ENCODE data around the gene IVNS1ABP. TPM values are rescaled to one million over a fixed set of nuclear protein-coding genes. Genes with fewer than 3 reads are reported as not detected.
"Not testable (repeated sequence)": the region's sequence is repeated elsewhere in the genome, so short reads cannot be mapped to it uniquely, and the experiment has no call there.

The IVNS1ABP gene
- total RNA-seq, 1 experiment from 2014 or later, result 57.9 TPM

GRCh38 chr1:185252404-185252803 lies 64.6 kb downstream of the IVNS1ABP start:
- BruUV-seq (replicated peaks); RAD21 ChIA-PET (ENCODE audit: low non-redundant PET in 1 of 2, low total read pairs in 2 of 2, uncharacterized antibody in 2 of 2, unreplicated experiment in 2 of 2): not testable (repeated sequence)

GRCh38 chr1:185251928-185252327 lies 65.1 kb downstream of the IVNS1ABP start:
- H3K27me3 ChIP-seq (ENCODE audit: insufficient read depth, low read length); H2AFZ ChIP-seq (ENCODE audit: low read depth, low read length, poor library complexity, severe bottlenecking); H3K4me2 ChIP-seq (ENCODE audit: low read length); H3K9me3 ChIP-seq (ENCODE audit: control insufficient read depth in 1 of 2, insufficient read depth in 1 of 2, low read depth in 1 of 2, low read length in 2 of 2); POLR2A ChIA-PET; H3K9ac ChIP-seq (ENCODE audit: low read length); H3K36me3 ChIP-seq (ENCODE audit: control insufficient read depth in 1 of 2, insufficient read depth in 2 of 2, low read length in 2 of 2); RAD21 ChIA-PET (ENCODE audit: low non-redundant PET in 1 of 2, low total read pairs in 2 of 2, uncharacterized antibody in 2 of 2, unreplicated experiment in 2 of 2); BruUV-seq (replicated peaks); H4K20me1 ChIP-seq (ENCODE audit: insufficient read depth); DNase-seq (ENCODE audit: low read depth, low spot score); H3K79me2 ChIP-seq (ENCODE audit: insufficient read depth, low read length); H3K9me2 ChIP-seq (ENCODE audit: insufficient read depth); H3K27ac ChIP-seq (ENCODE audit: low read depth, low read length); H3K4me3 ChIP-seq (replicated peaks in 1 of 2; ENCODE audit: low read depth in 1 of 2, low read length in 2 of 2); H3K4me1 ChIP-seq (ENCODE audit: control insufficient read depth in 1 of 2, insufficient read depth in 2 of 2, low read length in 2 of 2); CTCF ChIA-PET; intact Hi-C loops (cut with micrococcal nuclease); ATAC-seq: not testable (repeated sequence)

More at GRCh38 chr1:185252404-185252803, 64.6 kb downstream of the IVNS1ABP start:
- H3K79me2 ChIP-seq (ENCODE audit: insufficient read depth, low read length); H3K9ac ChIP-seq (ENCODE audit: low read length); H3K4me3 ChIP-seq (replicated peaks in 1 of 2; ENCODE audit: low read depth in 1 of 2, low read length in 2 of 2); H3K9me2 ChIP-seq (ENCODE audit: insufficient read depth); H2AFZ ChIP-seq (ENCODE audit: low read depth, low read length, poor library complexity, severe bottlenecking); POLR2A ChIA-PET; H3K4me2 ChIP-seq (ENCODE audit: low read length); H3K9me3 ChIP-seq (ENCODE audit: control insufficient read depth in 1 of 2, insufficient read depth in 1 of 2, low read depth in 1 of 2, low read length in 2 of 2); H3K27me3 ChIP-seq (ENCODE audit: insufficient read depth, low read length); H3K4me1 ChIP-seq (ENCODE audit: control insufficient read depth in 1 of 2, insufficient read depth in 2 of 2, low read length in 2 of 2); H4K20me1 ChIP-seq (ENCODE audit: insufficient read depth); H3K27ac ChIP-seq (ENCODE audit: low read depth, low read length); CTCF ChIA-PET; DNase-seq (ENCODE audit: low read depth, low spot score); H3K36me3 ChIP-seq (ENCODE audit: control insufficient read depth in 1 of 2, insufficient read depth in 2 of 2, low read length in 2 of 2); intact Hi-C loops (cut with micrococcal nuclease); ATAC-seq: not testable (repeated sequence)

GRCh38 chr1:185250063-185250462 lies 67.0 kb downstream of the IVNS1ABP start:
- Histone ChIP-seq H3K4me2 (ENCODE audit: low read length) (no peak overlapping the region), H3K9me3 (ENCODE audit: control insufficient read depth in 1 of 2, insufficient read depth in 1 of 2, low read depth in 1 of 2, low read length in 2 of 2) (no peaks in the 10 kb centered on the region), H3K27me3 (ENCODE audit: insufficient read depth, low read length) (no peaks in the 10 kb centered on the region), H4K20me1 (ENCODE audit: insufficient read depth) (no peaks in the 10 kb centered on the region), H2AFZ (ENCODE audit: low read depth, low read length, poor library complexity, severe bottlenecking) (no peak overlapping the region), H3K4me3 (replicated peaks in 1 of 2; ENCODE audit: low read depth in 1 of 2, low read length in 2 of 2) (no peak overlapping the region), H3K9ac (ENCODE audit: low read length) (no peak overlapping the region), H3K9me2 (ENCODE audit: insufficient read depth) (no peaks in the 10 kb centered on the region), H3K4me1 (ENCODE audit: control insufficient read depth in 1 of 2, insufficient read depth in 2 of 2, low read length in 2 of 2) (no peaks in the 10 kb centered on the region), H3K36me3 (ENCODE audit: control insufficient read depth in 1 of 2, insufficient read depth in 2 of 2, low read length in 2 of 2) (no peaks in the 10 kb centered on the region), H3K27ac (ENCODE audit: low read depth, low read length) (no peak overlapping the region), H3K79me2 (ENCODE audit: insufficient read depth, low read length) (no peaks in the 10 kb centered on the region)
- DNase-seq (ENCODE audit: low read depth, low spot score) (no peak), ATAC-seq (no peak)
- ChIA-PET CTCF (no interaction called here), POLR2A (no interaction called here), RAD21 (ENCODE audit: low non-redundant PET in 1 of 2, low total read pairs in 2 of 2, uncharacterized antibody in 2 of 2, unreplicated experiment in 2 of 2) (no interaction called here)
- intact Hi-C loops (cut with micrococcal nuclease), result no loop called here
- no TSS peak for BruUV-seq (replicated peaks)
- TF ChIP-seq FOSL1 (IDR thresholded peaks at IDR 0.05; ENCODE audit: low read depth) (no peak), ZFX (IDR thresholded peaks at IDR 0.05) (no peak), EZH2phosphoT487 (IDR thresholded peaks at IDR 0.05; ENCODE audit: borderline replicate concordance) (no peak), POLR2A (IDR thresholded peaks at IDR 0.05; ENCODE audit: borderline replicate concordance, extremely low read depth, insufficient read depth, insufficient read length) (no peak), ZNF274 (IDR thresholded peaks at IDR 0.05; ENCODE audit: low read depth, low read length) (no peak), REST (IDR thresholded peaks at IDR 0.05; ENCODE audit: low read depth) (no peak), ZBTB33 (IDR thresholded peaks at IDR 0.05; ENCODE audit: extremely low read depth, insufficient replicate concordance, low read length) (no peak), EGR1 (IDR thresholded peaks at IDR 0.05; ENCODE audit: low read depth) (no peak), MAX (IDR thresholded peaks at IDR 0.05) (no peak)

Data from HCT116 (cell line).